Effector memory CD8-positive, alpha-beta T cell (primary cell): ENCODE measurements around the gene SPDYE3.
"Not testable (repeated sequence)": the region's sequence is repeated elsewhere in the genome, so short reads cannot be mapped to it uniquely, and the experiment has no call there.

Source experiments
- ATAC-seq: fragments of 150-1000 bp; cut with Tn5 transposase; replicated peaks from 2 replicates; pipeline ENCODE4 v1.10.0; 2021; ENCODE audit warnings: mild to moderate bottlenecking, moderate library complexity
- DNase-seq, 3 experiments: peaks; one replicate each; pipeline ENCODE4 v3.0.0; 2021
- H3K27ac Mint-ChIP-seq, 2 donors: one replicate each; pipeline ENCODE4 v1.8.0; 2022; ENCODE audit warnings: mild to moderate bottlenecking in 2 of 2, mixed read lengths in 2 of 2, moderate library complexity in 2 of 2
- H3K27me3 Mint-ChIP-seq, 2 donors: one replicate each; pipeline ENCODE4 v1.8.0; 2022; ENCODE audit warnings: mixed read lengths in 2 of 2
- H3K36me3 Mint-ChIP-seq: one replicate; pipeline ENCODE4 v1.8.0; 2022; ENCODE audit warnings: mild to moderate bottlenecking, moderate library complexity, mixed read lengths; ENCODE audit not compliant: insufficient read depth
- H3K4me1 Mint-ChIP-seq, 2 donors: one replicate each; pipeline ENCODE4 v1.8.0; 2022; ENCODE audit warnings: low read depth in 2 of 2, mixed read lengths in 2 of 2
- H3K4me3 Mint-ChIP-seq, 2 donors: one replicate each; pipeline ENCODE4 v1.8.0; 2022; ENCODE audit warnings: mild to moderate bottlenecking in 2 of 2, mixed read lengths in 2 of 2, moderate library complexity in 2 of 2
- H3K9me3 Mint-ChIP-seq, 2 donors: one replicate each; pipeline ENCODE4 v1.8.0; 2022; ENCODE audit warnings: mixed read lengths in 2 of 2

SPDYE3 gene

GRCh38 chr7:100363797-100364196 is 56.3 kb downstream of the SPDYE3 start:
- peaks cover 36% of the 10 kb centered on the region in 2 donors for H3K4me1 Mint-ChIP-seq
- not testable (repeated sequence) for ATAC-seq, DNase-seq, H3K27me3 Mint-ChIP-seq, H3K9me3 Mint-ChIP-seq, H3K4me3 Mint-ChIP-seq
- H3K36me3 Mint-ChIP-seq, result peaks cover 72% of the 10 kb centered on the region
- H3K27ac Mint-ChIP-seq, result peak overlapping the region; percentile 93 to 95

GRCh38 chr7:100364480-100364879 is 57.0 kb downstream of the SPDYE3 start:
- Mint-ChIP-seq H3K36me3 (peaks cover 70% of the 10 kb centered on the region), H3K4me3 (no peak overlapping the region), H3K4me1 (peaks cover 39 to 40% of the 10 kb centered on the region in 2 donors), H3K9me3 (no peaks in the 10 kb centered on the region), H3K27me3 (no peaks in the 10 kb centered on the region), H3K27ac (peak overlapping the region; percentile 93 to 95)
- DNase-seq (no peak), ATAC-seq (no peak)

DNA sequence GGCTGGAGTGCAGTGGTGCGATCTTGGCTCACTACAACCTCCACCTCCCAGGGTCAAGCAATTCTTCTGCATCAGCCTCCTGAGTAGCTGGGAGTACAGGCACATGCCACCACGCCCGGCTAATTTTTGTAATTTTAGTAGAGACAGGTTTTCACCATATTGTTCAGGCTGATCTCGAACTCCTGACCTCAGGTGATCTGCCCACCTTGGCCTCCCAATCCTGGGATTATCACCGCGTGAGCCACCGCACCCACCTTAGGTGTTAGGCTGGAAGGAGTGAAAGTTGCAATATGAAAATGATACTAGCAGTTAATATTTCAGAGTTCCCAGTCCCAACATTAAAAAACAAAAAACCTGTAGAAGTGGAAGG is 58.5 kb downstream of the SPDYE3 start:
- peaks cover 55% of the 10 kb centered on the region for H3K36me3 Mint-ChIP-seq
- not testable (repeated sequence) for ATAC-seq, H3K27me3 Mint-ChIP-seq, H3K9me3 Mint-ChIP-seq, DNase-seq
- peak overlapping the region; percentile 64 to 68 for H3K4me3 Mint-ChIP-seq
- peaks cover 31 to 38% of the 10 kb centered on the region in 2 donors for H3K4me1 Mint-ChIP-seq
- peak overlapping the region; percentile 93 to 95 for H3K27ac Mint-ChIP-seq

DNA sequence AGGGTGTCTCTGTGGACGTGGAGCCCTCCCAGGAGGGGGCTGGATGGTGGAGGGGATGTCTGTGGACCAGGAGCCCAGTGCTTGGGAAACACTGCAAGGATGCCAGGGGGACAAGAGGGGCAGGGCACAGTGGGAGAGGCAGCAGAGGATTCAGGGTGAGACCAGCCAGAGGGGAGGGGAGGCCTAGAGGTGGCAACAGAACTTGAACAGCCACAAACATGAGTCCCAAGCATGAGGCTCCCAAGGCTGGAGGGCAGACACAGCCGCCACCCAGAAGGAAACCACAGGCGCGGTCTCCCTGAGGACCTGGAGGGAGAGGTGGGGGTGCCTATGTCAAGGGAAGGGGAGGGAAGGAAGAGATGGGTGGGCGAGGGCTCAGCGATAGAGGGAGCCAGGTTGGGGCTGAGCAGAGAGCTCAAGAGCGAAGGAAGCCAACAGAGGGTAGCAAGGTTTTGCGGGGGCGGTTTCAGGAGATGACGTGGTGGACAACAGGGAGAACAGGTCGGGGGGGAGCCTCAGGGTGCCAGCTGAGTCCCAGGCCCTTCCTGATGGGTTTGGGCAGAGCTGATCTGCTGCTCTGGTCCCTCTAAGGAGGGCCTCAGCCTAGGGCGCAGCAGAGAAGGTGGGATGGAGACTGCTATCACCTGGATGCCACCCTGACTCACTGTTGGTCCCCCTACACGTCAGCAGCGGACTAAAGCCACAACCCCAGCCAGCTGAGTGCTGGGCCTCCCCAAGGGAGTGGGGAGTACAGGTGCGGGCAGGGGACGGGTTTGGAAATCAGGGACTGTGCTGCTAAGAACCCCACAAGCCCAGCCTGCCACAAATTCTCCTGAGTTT is 59.1 kb downstream of the SPDYE3 start:
- H3K4me3 Mint-ChIP-seq, result peak overlapping the region; percentile 64 to 68
- no peaks in the 10 kb centered on the region for H3K27me3 Mint-ChIP-seq
- no peak for DNase-seq
- H3K27ac Mint-ChIP-seq, result peak overlapping the region; percentile 93 to 95
- peak; percentile 47 for ATAC-seq
- no peaks in the 10 kb centered on the region for H3K9me3 Mint-ChIP-seq
- peaks cover 48% of the 10 kb centered on the region for H3K36me3 Mint-ChIP-seq
- peaks cover 31 to 39% of the 10 kb centered on the region in 2 donors for H3K4me1 Mint-ChIP-seq

- H3K9me3 Mint-ChIP-seq, result no peaks in the 10 kb centered on the region
- peak overlapping the region; percentile 93 to 95 for H3K27ac Mint-ChIP-seq
- H3K4me1 Mint-ChIP-seq, result peaks cover 32 to 41% of the 10 kb centered on the region in 2 donors
These were observed 59.7 kb downstream of the SPDYE3 start for GRCh38 chr7:100367251-100367620.

GRCh38 chr7:100367676-100368613 is 60.4 kb downstream of the SPDYE3 start:
- Mint-ChIP-seq H3K36me3 (peaks cover 35% of the 10 kb centered on the region), H3K27ac (peak overlapping the region; percentile 93 to 95), H3K4me1 (peaks cover 36 to 45% of the 10 kb centered on the region in 2 donors), H3K9me3 (no peaks in the 10 kb centered on the region), H3K27me3 (no peaks in the 10 kb centered on the region), H3K4me3 (peak overlapping the region in 1 of 2 donors; percentile 33)
- DNase-seq (no peak), ATAC-seq (no peak)

More at GRCh38 chr7:100367251-100367620, 59.7 kb downstream of the SPDYE3 start:
- ATAC-seq (no peak), DNase-seq (no peak)
- H3K36me3 Mint-ChIP-seq, result peaks cover 42% of the 10 kb centered on the region
- H3K27me3 Mint-ChIP-seq, result no peaks in the 10 kb centered on the region
- H3K4me3 Mint-ChIP-seq, result peak overlapping the region in 1 of 2 donors; percentile 11

DNA sequence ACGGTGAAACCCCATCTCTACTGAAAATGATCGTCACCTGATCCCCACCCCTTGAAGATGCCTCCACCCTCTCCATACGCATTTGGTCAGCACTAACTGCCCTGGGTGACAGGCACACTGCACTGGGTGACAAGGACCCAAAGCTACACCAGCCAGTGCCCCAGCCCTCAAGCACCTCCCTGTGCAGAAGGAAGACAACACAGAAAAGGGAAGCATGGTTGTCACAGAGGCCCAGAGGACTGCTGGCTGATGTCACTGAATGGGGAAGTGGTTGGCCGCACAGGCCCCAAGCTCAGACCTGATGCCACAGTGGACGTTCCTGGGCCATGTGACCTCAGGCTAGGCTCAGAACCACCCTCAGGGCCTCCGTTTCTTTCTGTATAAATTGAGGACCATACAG is 61.6 kb downstream of the SPDYE3 start:
- no peak for DNase-seq
- H3K9me3 Mint-ChIP-seq, result no peaks in the 10 kb centered on the region
- H3K4me1 Mint-ChIP-seq, result peaks cover 36 to 40% of the 10 kb centered on the region in 2 donors
- no peaks in the 10 kb centered on the region for H3K27me3 Mint-ChIP-seq
- peak overlapping the region; percentile 73 to 87 for H3K27ac Mint-ChIP-seq
- ATAC-seq, result peak; percentile 56
- no peak overlapping the region for H3K4me3 Mint-ChIP-seq
- H3K36me3 Mint-ChIP-seq, result peaks cover 28% of the 10 kb centered on the region

DNA sequence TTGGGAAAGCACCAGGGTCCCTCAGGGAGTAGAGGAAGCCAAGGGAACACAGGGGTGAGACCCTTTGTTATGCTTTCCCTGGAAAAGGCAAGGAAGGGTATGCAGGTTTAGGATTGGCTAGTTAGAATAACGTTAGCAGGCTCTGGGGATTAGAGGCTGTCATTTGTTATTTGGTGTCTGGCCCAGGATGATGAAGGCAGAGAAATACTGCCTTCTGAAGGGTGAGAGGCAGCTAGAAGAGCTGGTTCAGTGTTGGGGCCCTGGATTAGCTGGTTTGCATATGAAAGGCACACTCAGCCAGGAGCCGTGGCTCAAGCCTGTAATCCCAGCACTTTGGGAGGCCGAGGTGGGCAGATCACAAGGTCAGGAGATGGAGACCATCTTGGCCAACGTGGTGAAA is 62.8 kb downstream of the SPDYE3 start:
- no peaks in the 10 kb centered on the region for H3K27me3 Mint-ChIP-seq
- peaks cover 42 to 47% of the 10 kb centered on the region in 2 donors for H3K4me1 Mint-ChIP-seq
- no peak overlapping the region for H3K4me3 Mint-ChIP-seq
- H3K9me3 Mint-ChIP-seq, result no peaks in the 10 kb centered on the region
- H3K27ac Mint-ChIP-seq, result peak overlapping the region; percentile 85 to 87
- H3K36me3 Mint-ChIP-seq, result peaks cover 28% of the 10 kb centered on the region
- ATAC-seq, result no peak
- DNase-seq, result no peak

GRCh38 chr7:100370746-100371145 is 63.2 kb downstream of the SPDYE3 start:
- H3K4me3 Mint-ChIP-seq, result no peak overlapping the region
- H3K36me3 Mint-ChIP-seq, result peaks cover 27% of the 10 kb centered on the region
- H3K4me1 Mint-ChIP-seq, result peaks cover 38 to 45% of the 10 kb centered on the region in 2 donors
- ATAC-seq (no peak), DNase-seq (no peak)
- H3K27ac Mint-ChIP-seq, result peak overlapping the region; percentile 85 to 87
- H3K9me3 Mint-ChIP-seq, result no peaks in the 10 kb centered on the region
- no peaks in the 10 kb centered on the region for H3K27me3 Mint-ChIP-seq

GRCh38 chr7:100371561-100372171 is 64.2 kb downstream of the SPDYE3 start:
- Mint-ChIP-seq H3K27ac (peak overlapping the region; percentile 80 to 87), H3K4me3 (no peak overlapping the region)

More at GRCh38 chr7:100371561-100372171, 64.2 kb downstream of the SPDYE3 start:
- Mint-ChIP-seq H3K36me3 (peaks cover 18% of the 10 kb centered on the region), H3K4me1 (peaks cover 29 to 36% of the 10 kb centered on the region in 2 donors), H3K27me3 (no peaks in the 10 kb centered on the region), H3K9me3 (no peaks in the 10 kb centered on the region)
- ATAC-seq, result no peak
- DNase-seq, result no peak
